ENCODE data around the gene PRAMEF20.

GRCh38 chr1:13443335-13443979 is 33.2 kb downstream of the PRAMEF20 start:
- TF ChIP-seq GATA3 (IDR thresholded peaks at IDR 0.05; ENCODE audit: low read depth, low read length) = no peak
- TF ChIP-seq GATA2 (IDR thresholded peaks at IDR 0.05; ENCODE audit: low read depth, low read length) = no peak
